ENCODE measurements around the gene MINDY4B.

DNA sequence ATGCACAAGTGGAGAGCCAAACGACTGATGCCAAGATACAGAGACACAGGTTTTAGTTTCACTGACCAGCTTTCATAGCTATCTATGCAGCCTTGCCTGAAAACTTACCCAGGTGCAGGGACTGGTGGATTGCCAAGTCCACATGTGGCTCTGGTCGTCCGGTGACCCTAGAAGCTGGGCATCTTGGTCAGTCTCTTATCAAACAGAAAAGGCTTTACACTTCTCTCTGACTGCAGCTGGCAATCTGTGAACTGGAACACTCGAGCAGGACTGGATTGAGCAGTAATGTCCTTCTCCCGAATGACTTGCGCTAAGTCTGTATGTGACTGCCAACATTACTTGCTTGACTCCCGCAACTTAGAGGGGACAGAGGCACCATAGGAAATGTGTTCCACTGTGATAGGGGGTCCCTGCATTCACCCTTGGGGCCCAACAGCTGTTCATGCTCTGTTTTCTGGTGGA is 79.3 kb downstream of the MINDY4B start:
- TF ChIP-seq ZNF274 (IDR thresholded peaks at IDR 0.05; ENCODE audit: low read depth, low read length) (no peak), YY1 (IDR thresholded peaks at IDR 0.05; ENCODE audit: insufficient read depth, insufficient read length) (no peak)

Data from NT2/D1 (cell line).